OCI-LY3 (cell line): ENCODE data around the gene BOLA1.
"Not testable (repeated sequence)": the region's sequence is repeated elsewhere in the genome, so short reads cannot be mapped to it uniquely, and the experiment has no call there.

ENCODE experiments used
- CTCF ChIP-seq: fragments of 200-600, 300-600 bp; sonication (generic); IDR thresholded peaks from 2 replicates; pipeline ENCODE4 v1.5.1; 2014; ENCODE audit warnings: antibody characterized with exemption, low read length, low read depth
- EZH2phosphoT487 ChIP-seq: fragments of 200-600 bp; shearing (Covaris generic); IDR thresholded peaks from 2 replicates; pipeline ENCODE4 v1.6.1; 2018; ENCODE audit warnings: antibody characterized with exemption, mixed run types, low read depth

GRCh38 chr1:149851585-149852213 lies 47.7 kb upstream of the BOLA1 start:
- TF ChIP-seq CTCF, EZH2phosphoT487: not testable (repeated sequence)
